HCT116 (cell line): ENCODE data around the gene PLEKHA4.

ENCODE experiments used
- EZH2 ChIP-seq: fragments of 200-600 bp; sonication (generic); IDR thresholded peaks from 2 replicates; pipeline ENCODE4 v1.6.1; 2017; ENCODE audit warnings: antibody characterized with exemption, mixed run types
- JUND ChIP-seq: IDR thresholded peaks from 2 replicates; pipeline ENCODE4 v1.6.1; 2012
- POLR2A ChIP-seq: IDR thresholded peaks from 2 replicates; pipeline ENCODE4 v1.7.0; 2011; ENCODE audit warnings: borderline replicate concordance; ENCODE audit not compliant: insufficient read depth, insufficient read length; ENCODE audit errors: extremely low read depth
- TF ChIP-seq, protein P1 (sequence below), 3 experiments: fragments of 200-600 bp in 1 of 3; sonication (generic) in 1 of 3; IDR thresholded peaks in 2 of 3; conservative IDR thresholded peaks in 1 of 3; 2 replicates each; pipeline ENCODE4 v1.5.1; 2012 to 2017; ENCODE audit warnings: low read depth in 2 of 3, low read length in 2 of 3, antibody characterized with exemption in 1 of 3, borderline replicate concordance in 1 of 3, control low read depth in 1 of 3, mild to moderate bottlenecking in 1 of 3, mixed read lengths in 1 of 3, mixed run types in 1 of 3, moderate library complexity in 1 of 3; ENCODE audit not compliant: insufficient read depth in 1 of 3

DNA sequence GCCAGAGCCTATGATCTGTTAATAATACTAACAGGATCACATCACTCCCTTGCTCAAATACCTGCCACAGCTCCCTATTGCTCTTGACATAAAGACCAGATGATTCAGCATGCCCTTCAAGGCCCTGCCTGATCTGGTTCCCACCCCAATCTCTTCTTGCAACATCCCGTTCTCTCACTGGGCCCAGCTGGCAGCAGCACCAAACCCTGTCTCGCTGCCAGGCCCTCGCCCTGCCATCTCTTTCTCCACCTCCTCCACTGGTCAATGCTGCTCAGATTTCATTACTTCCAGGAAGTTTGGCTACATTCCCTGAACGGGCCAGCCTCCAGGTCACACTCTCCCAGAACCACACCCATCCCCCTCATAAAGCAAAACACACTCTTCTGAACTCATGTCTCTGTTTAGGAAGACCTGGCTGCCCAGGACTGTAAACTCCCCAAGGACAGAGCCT is 49.0 kb downstream of the PLEKHA4 start:
- no peak for TF ChIP-seq EZH2
- TF ChIP-seq, protein P1, sequence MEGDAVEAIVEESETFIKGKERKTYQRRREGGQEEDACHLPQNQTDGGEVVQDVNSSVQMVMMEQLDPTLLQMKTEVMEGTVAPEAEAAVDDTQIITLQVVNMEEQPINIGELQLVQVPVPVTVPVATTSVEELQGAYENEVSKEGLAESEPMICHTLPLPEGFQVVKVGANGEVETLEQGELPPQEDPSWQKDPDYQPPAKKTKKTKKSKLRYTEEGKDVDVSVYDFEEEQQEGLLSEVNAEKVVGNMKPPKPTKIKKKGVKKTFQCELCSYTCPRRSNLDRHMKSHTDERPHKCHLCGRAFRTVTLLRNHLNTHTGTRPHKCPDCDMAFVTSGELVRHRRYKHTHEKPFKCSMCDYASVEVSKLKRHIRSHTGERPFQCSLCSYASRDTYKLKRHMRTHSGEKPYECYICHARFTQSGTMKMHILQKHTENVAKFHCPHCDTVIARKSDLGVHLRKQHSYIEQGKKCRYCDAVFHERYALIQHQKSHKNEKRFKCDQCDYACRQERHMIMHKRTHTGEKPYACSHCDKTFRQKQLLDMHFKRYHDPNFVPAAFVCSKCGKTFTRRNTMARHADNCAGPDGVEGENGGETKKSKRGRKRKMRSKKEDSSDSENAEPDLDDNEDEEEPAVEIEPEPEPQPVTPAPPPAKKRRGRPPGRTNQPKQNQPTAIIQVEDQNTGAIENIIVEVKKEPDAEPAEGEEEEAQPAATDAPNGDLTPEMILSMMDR (IDR thresholded peaks at IDR 0.05 in 2 of 3, conservative IDR thresholded peaks at IDR 0.05 in 1 of 3; ENCODE audit: borderline replicate concordance in 1 of 3, insufficient read depth in 1 of 3, low read depth in 2 of 3, low read length in 2 of 3): no peak
- no peak for TF ChIP-seq JUND
- no peak for TF ChIP-seq POLR2A
